Stimulated activated CD8-positive, alpha-beta memory T cell treated with anti-CD3 and anti-CD28 coated beads, Interleukin-2, amount 100 ng/mL, for 1 hour (primary cell): ENCODE measurements around the gene C20orf202.

Experiments
- DNase-seq, 2 donors: peaks; one replicate each; pipeline ENCODE4 v3.0.0-alpha.2; 2020; ENCODE audit warnings: low read depth in 2 of 2

C20orf202 gene

GRCh38 chr20:1202762-1203504 is at the start of gene C20orf202:
TSS of gene C20orf202 (plus strand) at chr20:1203454. CDS start at chr20:1203586, 132 bp downstream.
- no peak for DNase-seq

DNA sequence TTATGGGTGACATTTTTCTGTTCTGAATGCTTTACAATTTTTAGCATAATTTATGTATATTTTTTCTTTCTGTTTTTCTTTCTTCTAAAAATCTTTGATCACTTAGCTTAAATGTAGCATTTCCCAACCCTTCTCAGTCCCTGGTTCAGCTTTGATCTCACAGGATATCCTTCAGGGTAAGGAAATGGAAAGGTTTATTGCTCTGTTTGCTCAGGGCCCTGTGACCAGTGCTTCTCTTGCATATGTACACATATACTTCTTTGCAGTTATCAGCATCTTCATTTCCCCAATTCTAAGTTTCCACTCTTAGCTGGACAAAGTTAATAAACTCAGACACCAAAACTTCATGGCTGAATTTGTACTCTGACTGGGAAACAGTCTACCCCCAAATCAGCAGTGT is 49.0 kb upstream of the C20orf202 start:
- DNase-seq = no peak

DNA sequence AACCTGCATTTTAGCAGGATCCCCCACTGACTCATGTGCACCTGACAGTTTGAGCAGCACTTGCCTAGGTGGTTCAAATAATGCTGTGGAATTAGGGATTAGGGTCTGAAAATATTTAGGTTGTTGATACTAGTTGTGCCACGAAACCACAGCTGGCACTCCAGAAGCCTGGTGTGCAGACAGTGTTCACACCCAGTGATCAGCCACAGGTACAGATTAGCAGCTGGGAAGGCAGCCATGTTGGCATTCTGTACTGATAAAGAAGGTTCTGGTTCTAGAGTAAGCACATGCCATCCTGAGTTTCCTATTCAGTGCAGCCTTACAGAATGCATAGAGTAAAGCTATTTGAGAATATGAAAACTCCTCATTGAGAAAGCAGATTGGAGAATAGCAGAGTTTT is 48.6 kb upstream of the C20orf202 start:
- DNase-seq = no peak

GRCh38 chr20:1155342-1155741 is 47.9 kb upstream of the C20orf202 start:
- no peak for DNase-seq

DNA sequence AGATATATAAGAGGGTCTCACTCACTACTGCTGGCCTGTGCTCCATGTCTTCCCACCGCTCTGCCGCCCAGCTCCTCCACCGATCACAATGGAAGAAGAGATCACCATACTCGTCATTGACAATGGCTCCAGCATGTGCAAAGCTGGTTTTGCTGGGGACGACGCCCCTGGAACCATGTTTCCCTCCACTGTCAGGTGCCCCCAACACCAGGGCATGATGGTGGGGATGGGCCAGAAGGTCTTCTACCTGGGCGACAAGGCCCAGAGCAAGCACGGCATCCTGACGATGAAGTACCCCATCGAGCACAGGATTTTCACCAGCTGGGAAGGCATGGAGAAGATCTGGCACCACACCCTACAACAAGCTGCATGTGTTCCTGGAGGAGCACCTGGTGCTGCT is 42.8 kb upstream of the C20orf202 start:
- DNase-seq = no peak

GRCh38 chr20:1160991-1161390 is 42.3 kb upstream of the C20orf202 start:
- DNase-seq = no peak

DNA sequence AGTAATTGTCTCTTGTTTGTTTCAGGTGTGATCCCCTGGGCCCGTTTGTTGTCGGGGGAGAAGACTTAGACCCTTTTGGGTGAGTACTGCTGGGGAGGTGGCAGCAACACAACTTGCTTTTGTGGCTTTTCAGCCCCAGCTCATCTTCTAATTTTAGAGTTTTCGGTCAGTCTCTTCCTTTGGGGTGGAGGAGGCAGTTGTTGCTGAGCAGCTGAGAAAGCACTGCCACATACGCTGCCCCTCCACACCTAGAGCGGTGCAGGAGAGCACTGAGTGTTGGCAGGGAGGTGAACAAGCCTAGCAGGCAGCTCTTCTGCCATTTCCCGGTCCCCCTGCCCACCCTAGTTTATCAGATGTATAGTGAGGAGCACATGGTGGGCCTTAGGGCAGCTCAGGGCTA is 40.1 kb upstream of the C20orf202 start:
- DNase-seq = no peak

- DNase-seq = no peak
Observed at GRCh38 chr20:1163653-1164052, 39.6 kb upstream of the C20orf202 start.

DNA sequence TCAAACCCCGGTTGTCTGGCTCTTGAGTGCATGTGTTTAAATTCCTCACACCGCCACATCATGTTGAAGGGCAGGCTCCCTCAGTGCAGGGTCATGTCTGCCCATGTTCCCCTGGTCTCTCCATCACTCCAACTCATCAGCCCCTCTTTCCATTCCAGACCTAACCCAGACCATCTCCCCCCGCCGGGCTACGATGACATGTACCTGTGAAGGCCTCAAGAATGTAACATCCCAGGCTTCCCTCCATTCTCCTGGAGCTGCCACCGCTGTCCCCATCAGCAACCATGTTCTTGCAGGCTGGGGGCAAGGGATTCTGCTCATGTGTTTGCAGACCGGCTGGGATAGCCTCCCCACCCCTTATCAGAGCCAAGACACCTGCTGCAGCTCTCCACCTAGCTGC is 38.4 kb upstream of the C20orf202 start:
- DNase-seq = no peak

GRCh38 chr20:1165521-1165920 is 37.7 kb upstream of the C20orf202 start:
- no peak for DNase-seq

GRCh38 chr20:1165941-1166340 is 37.3 kb upstream of the C20orf202 start:
- DNase-seq = no peak

GRCh38 chr20:1166948-1167720 is 36.1 kb upstream of the C20orf202 start:
- DNase-seq = no peak

DNA sequence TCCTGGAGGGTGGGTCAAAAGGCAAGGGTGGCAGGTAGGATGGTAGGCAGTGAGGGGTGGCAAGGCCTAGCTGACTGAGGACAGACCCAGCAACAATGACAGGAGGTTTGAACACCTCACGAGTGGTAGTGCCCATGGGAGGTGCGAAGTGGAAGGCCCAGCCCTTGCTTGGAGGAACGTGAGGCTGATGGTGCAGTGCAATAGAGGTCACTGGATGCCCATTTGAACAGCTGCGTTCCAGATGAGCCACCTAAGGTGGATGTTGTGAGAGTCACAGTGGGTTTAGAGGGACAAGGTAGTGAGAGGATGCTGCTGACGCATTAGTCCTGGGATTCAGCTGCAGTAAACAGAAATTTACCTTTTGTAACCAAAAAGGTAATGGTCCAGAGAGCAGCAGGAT is 34.0 kb upstream of the C20orf202 start:
- no peak for DNase-seq

DNA sequence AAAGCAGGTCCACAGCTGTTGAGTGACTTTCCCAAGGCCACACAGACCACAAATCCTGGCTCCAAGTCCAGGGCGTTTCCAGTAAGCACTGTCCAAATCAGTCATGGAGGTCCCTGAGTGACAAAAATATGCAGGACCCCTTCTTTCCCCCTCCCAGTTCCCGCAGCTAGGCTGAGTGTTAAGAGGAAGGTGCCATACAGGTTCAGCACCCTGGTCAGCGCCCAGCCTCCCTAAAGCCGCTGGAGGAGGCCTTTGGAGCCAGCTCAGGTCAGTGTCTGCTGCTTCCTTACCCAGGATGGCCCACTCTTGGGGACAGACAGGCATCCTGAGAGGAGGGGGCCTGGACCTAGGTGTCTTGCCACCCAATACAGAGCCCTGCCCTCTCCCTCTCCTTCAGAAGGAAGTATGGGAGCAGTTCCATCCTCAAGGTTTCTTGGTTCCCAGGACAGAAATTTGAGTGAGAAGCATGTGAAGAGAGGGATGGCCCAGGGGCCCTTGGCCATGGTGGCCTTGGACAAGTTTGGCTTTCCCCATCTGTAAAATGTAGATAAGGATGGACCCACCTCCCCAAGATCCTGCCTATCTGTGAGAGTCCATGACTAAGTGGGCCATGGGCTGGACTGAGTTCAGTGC is 31.7 kb upstream of the C20orf202 start:
- no peak for DNase-seq

DNA sequence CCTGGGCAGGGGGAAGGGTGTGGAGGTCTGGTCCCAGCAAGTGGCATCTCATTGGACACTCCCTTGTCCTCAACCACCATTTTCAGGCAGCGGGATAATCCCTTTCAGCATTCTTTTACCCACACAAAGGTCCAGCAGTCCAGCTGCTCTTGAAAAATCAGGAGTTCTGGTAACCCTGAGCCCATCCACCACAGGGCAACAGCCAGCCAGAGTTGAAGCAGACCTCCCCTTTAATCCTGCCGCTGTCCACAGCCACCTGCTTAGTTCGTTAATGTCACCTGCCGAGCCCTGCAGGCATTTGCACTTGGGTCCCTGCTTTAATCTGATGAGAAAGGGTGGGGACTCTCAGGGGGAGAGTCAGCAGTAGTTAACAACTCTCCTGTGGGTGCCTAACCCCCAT is 29.6 kb upstream of the C20orf202 start:
- DNase-seq = no peak

DNA sequence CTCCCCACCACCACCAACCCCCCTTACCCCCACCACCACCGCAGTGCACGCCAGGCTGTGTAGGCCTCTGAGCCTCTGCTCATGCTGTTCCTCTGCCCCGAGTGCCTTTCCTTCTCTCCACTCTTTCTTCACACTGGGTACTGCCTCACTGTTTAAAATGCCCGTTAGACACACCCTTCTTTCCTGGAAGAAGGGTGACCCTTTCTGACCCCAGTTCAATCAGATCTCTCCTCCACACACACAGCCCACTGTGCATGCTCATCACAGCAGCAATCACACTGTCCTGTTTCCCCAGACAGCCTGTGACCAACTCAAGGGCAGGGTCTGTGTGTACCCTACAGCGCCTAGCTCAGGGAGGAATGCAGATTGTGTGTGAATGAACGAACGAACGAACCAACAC is 28.5 kb upstream of the C20orf202 start:
- no peak for DNase-seq

DNA sequence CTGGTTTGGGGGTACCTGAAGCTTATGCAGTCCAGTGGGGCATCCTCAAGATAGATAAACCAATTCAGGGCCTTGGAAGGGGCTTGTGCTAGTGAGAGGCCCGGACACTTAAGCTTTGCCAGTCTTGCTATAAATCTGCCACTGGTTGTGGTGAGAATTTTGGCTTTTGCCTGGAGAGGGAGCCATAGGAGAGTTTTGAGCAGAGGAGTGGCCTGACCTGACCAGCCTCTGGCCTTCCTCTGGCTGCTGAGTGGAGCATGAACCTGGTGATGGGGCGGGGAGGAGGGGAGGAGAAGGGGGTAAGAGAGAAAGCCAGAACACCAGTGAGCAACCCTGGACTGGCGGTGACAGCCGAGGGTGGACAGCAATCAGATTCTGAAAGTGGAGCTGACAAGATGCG is 25.6 kb upstream of the C20orf202 start:
- no peak for DNase-seq

DNA sequence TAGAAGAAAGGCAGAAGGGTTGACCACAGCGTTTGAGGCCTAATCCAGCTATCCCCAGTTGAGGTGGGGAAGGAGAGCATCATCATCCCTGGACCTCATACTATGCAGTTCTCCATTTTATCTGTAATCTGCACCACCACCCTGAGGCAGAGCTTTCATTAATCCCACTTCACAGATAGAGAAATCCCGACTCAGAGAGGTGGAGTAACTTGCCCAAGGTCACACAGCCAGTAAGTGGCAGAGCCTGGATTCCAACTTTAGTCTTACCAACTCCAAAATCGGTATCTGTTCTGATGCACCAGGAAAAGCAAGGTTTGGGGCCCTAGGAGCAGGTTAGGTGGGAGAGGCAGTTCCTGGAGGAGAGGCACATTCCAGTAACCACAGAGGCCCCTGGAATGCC is 25.2 kb upstream of the C20orf202 start:
- DNase-seq = no peak

GRCh38 chr20:1178623-1179022 is 24.6 kb upstream of the C20orf202 start:
- no peak for DNase-seq

DNA sequence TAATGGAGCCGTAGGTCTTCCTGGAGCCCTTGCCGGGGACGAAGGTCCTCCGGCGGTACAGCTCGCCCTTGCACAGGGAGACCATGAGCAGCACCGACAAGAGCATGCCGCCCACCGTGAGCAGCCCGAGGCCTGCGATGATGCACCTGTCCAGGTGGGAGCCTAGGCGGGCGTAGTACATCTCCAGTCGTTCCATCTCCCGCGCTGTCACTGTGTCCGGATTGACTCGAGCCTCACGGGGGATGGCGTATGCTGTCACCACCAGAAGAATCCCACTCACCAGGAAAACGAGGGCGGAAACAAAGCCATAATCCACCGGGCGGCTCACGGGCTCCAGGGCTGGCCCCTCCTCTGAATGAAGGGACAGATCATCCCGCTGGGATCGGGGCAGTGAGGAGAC is 22.3 kb upstream of the C20orf202 start:
- DNase-seq = no peak

DNA sequence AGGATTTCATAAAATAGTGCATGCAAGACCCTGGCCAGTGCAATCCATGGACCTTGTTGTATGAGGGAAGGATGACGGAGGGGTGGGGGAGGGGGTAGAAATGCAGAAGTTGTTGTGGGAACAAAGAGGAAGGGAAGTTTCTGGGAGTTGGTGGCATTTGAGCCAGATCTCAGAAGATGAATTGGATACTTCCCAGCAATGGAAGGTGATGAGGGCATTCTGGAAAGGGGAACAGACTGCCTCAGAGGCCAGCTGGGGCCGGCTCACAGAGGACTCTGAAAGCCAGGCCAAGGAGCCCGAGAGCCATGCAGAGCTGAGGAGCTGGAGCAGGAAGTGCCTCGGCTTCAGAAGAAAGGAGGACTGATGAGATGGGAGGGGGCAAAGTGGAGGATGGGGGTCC is 21.1 kb upstream of the C20orf202 start:
- DNase-seq = no peak

GRCh38 chr20:1183153-1183552 is 20.1 kb upstream of the C20orf202 start:
- no peak for DNase-seq

DNA sequence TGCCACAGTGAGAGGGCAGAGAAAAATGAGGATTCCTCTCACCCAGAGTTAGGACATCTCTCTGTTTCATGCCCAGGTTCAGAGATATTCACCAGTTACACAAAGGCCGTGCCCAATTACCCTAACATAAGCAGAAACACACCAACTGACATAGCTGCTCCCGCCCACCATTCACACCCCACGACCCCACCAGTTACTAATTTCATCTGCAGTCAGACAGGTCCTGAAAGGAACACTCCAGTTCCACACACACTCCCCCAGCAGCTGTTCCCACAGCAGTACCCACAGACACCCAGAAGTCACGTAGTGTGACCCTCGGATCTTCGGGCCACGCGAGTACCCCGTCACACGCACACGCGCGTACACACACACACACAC is 19.0 kb upstream of the C20orf202 start:
- no peak for DNase-seq
